Inflammatory macrophage treated with lipopolysaccharide for 4 hours (primary cell): Measurements from ENCODE around the gene KLK12.
"Not testable (repeated sequence)": the region's sequence is repeated elsewhere in the genome, so short reads cannot be mapped to it uniquely, and the experiment has no call there.

ENCODE experiments used
- DNase-seq: peaks from one replicate; pipeline ENCODE4 v3.0.0-alpha.2; 2020

KLK12 gene

DNA sequence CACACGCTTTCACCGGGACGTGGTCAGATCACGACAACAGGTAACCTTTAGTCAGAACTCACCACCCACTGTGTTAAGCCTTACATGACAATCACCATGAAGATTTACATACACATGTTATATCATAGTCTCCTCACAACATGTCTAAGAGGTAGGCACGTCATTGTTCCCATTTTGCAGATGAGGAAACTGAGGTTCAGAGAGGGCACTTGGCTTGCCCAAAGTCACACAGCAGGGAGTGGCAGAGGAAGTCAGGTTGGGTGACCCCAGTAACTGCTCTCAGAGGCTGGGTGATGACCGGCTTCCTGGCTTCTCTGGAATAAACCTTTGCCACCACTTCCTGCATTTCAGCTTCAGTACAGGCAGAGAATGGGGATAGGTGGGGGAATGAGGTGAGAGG, 20.6 kb downstream of the KLK12 start:
- DNase-seq = no peak

DNA sequence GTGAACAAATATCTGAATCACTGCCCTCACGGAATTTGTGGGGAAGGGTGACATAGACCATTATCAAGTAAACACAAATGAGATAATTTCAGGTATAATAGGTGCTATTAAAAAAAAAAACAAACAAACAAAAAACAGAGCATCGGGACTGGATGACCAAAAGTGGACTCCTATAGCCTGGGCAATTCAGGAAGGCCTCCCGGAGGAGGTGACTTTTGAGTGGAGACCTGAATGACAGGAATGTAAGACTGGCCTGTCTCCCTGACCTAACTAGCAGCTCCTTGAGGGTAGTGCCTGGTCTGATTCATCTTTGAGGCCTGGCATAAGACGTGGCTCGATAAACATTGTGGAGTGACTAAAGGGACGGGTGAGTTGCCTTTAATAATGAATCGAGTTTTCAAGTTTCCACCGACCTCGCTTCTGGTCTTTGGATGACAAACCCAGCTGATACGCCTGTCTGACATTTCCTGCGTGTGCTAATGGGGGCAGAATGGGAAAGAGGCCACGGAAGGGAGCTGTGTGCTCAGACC, 22.1 kb downstream of the KLK12 start:
- DNase-seq = no peak

DNA sequence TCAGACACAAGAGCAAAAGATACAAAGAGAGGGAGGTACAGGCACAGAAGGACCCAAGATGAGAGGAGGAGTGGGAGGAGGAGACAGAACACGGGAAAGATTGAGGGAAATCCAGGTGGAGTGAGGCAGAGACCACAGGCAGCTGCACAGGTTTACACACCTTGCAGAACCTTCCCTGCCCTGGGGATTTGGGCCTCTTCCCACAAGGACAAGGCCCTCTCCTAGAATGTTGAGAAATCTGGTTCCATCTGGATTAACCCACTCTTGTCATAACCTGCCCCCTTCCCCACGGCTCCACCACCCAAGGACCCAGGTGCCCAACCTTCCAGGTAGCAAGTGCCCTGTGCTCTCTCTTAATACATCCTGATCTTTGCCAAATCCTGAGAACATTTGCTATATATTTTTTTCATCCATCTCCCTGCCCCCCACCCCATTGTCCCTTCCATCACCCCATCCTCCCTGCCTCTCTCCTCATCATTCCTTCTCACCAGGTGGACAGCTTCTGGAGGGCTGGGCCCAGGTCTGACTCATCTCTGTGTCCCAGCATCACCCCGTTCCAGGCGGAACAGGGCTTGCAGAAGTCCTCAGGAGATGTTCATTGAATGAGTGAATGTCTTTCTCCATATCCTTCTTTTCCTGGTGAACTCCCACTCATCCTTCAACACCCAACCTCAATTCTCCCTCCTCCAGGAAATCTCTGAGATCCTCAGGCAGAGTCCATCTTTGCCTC, 24.6 kb downstream of the KLK12 start:
- DNase-seq = no peak

DNA sequence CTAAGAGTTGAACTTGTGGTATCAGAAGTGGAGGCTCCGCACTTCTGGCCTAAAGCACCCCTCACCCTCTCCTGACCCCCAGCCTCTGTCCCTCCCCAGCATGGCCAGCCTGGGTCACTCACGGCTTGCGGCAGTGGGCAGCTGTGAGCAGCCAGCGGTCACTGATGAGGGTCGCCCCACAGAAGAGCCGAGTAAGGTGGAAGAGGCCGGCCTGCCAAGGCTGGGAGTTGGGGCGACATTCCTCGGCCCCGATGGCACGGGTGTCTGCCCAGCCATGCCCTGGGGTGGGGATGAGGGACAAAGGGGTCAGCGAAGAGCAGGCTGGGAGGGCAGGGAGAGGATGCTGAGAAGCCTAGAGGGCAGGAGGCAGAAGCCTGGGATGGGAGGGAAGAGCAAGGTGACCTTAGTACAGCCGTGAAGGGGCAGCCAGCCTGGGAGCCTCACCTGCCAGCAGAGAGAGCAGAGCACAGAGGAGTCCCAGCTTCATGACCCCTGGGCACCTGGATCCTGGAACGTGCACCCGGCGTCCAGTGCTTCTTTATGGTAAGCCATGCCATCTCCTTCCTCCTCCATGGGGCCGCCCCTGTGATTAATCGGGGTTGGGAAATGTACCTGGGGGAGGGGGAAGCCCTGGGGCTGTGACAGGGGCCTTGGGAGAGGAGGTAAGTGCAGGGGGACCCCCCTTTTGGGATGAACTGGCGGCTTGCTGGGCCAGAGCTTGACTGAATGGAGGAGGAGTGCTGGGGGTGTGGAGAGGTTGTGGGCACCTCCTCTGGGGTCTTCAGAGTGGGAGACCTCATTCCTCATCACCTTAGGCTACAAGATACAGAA, 25.5 kb downstream of the KLK12 start:
- no peak for DNase-seq

DNA sequence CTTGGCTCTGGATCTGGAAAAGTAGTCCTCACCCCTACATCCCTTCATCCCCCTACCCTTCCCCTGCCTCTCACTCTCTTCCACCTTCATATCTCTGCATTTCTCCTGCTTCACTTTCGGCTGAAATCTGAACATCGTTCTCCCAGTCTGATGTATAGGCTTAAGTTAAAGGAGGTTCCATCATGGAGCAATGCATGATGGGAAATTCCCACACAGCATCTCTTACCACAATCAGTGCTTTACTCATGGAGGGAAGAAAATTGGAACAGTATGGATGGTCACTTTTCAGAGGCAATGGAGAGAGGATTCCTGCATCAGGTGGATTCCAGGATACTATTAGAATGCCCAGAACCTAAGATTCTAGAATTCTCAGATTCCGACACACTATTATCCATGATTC, 27.3 kb downstream of the KLK12 start:
- DNase-seq = no peak

DNA sequence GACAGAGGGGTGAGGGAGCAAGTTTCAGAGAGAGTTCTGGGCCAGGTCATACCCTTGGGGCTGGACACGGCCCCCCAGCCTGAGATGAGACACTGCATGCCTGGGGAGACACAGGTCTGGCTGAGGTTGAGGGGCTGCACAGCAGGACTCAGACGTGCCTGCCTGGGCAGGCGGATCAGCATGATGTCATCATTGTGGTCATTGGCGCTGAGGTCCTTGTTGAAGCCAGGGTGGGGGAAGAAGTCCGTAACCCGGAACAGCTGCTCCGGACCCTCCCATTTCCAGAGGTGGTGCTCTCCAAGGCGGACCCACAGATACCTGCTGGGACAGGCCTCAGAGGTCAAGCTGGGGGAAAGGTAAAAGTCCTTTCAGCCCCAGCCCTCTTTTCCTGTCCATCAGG, 28.4 kb downstream of the KLK12 start:
- DNase-seq = no peak

DNA sequence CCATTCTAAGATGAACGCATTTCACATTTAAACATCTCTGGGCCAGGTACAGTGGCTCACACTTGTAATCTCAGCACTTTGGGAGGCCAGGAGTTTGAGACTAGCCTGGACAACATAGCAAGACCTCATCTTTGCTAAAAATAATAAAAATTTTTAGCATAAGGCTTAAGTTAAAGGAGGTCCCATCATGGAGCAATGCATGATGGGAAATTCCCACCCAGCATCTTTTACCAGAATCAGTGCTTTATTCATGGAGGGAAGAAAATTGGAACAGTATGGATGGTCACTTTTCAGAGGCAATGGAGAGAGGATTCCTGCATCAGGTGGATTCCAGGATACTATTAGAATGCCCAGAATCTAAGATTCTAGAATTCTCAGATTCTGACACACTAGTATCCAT, 29.6 kb downstream of the KLK12 start:
- no peak for DNase-seq

DNA sequence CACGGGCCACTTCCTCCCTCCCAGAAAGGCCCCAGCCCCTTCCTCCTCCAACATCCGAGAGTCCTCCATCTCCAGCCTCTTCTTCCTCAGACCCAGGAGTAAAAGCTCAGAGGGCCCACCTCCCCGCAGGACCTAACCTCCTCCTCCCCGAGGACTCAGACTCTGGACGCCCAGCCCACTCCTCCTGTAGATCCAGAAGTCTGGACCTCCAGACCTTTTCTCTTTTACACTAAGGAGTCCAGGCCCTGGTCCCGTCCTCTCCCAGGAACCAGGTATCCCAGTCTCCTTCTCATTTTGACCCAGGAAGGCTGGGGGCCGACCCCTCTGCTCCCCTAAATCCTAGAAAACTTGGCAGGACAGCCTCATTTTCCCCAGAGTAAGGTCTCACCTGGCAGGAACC, 31.5 kb downstream of the KLK12 start:
- no peak for DNase-seq

DNA sequence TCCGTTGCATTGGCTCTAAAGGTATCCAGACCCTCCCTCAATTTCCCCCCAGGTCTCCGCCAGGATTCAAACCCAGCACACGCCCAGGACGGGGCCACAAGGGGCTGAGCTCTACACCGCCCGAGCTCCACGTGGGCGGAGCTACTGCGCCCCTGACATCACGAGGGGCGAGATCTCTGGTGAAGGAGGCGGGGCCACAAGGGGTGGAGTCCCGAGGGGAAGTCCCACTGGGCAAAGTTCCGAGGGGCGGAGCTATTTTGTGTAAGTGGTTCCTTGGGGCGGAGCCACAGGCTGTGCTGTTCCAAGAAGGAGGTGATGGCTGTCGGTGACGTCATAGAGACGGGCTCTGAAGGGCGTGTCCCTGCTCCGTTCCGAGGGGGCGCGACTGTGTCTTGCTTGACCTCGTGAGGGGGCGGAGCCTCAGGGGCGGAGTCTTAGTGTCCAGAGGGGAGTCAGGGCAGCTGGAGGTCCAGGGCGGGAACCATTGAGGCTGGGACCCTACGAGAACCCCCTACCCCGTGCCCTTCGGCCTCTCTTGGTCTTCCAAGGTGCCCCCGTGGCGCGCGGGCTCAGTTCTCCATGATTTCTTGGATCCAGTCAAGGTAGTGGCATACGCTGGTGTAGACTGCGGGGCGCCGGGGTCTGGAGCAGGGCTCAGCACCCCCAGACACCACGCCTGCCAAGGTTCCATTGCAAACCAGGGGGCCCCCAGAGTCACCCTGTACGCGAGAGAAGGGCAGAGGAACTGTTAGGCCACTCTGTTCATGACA, 32.1 kb downstream of the KLK12 start:
- peak; percentile 40 for DNase-seq

DNA sequence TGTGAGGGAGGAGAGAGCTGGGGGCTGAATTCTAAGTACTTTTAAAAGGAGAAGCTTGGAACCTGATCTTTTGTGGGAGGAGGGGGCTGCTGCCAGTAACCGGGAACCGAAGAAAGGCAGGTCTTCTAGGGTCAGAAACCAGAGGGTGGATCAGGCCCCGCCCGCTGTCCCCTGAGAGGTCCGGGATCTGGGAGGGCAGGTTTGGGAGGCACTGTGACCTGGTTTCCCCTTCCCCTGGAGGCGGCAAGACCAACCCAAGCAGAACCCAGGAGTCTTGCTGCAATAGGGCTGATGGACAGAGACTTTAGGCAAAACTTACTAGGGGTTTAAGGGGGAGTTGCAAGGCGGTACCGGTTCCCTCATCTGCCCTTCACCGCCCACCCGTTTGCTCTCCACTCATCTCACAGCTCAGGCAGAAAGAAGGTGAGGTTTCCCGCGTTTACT, 32.7 kb downstream of the KLK12 start:
- DNase-seq = no peak

DNA sequence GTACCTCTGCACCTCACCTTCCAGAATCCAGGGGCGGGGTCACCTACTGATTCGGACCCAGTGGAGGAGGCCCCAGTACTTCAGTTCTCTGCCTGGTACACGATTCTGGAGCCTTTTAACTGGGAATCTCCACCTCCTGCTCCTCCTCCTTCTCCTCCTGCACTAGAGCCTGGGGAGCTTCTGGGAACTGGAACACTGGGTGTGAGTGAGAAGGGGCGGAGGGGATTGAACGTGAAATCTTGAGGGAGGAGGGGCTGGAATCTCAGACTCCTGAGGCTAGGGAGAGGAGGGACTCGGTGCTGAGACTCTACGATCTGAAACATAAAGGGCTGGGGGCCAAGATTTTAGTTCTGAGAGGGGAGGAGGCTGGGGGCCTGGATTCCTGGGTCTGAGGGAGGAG, 33.3 kb downstream of the KLK12 start, which contains the start of gene KLK8:
TSS of gene KLK8 (minus strand) at position 90 of the 400 bp plus-strand sequence. CDS start 437 bp downstream, outside the sequence.
- DNase-seq = no peak

DNA sequence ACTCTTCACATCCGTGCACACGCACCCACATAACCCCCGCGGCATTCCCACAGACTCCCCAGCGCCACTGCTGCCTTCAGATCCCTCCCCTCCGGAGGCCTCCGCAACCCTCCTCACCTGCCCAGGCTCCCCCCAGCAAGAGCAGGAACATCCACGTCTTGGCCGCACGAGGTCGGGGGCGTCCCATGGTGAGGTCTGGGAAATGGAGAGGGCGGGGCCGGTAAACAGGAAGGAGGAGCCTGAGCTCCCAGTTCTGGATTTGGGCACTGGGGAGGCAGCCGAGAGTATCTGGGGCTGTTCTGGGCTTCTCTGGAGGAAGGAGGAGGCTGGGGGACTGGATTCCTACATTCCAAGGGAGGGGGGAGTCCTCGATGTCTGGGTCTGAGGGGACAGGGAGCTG, 33.8 kb downstream of the KLK12 start:
- DNase-seq = no peak

DNA sequence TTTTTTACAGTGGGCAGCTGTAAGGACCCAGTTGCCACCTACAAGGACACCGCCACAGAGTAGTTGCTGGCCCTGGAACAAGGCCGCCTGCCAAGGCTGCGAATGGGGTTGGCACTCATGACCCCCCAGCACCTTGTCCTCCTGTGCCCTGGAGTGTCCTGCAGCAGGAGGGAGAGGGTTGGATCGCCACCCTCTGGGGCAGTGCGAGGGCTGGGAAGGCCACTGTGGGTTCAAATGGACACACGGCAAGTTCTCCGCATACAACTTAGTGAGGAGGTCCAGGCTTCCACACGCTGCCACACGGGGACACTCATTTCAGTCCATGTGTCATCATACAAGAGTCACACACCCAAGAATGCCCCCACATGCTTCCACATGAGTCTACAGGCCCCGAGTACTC, 34.4 kb downstream of the KLK12 start:
- DNase-seq = no peak

DNA sequence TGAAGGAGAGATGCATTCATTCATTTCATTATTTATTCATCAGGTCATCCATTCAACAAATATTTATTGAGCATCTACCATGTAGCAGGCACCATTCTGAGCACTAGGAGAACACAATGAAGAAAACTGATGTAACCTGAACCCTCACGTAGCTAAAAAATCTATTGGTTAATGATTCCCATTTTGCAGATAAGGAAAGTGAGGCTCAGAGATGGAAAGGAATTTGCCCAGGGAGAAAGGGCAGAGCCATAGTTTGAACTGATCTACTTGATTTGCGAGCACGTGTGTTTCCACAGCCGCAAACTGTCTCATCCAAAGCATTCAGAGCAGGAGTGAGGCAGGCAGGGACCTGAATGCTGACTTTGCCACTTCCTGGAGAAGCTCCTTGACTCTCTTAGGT, 36.1 kb downstream of the KLK12 start:
- DNase-seq = no peak

DNA sequence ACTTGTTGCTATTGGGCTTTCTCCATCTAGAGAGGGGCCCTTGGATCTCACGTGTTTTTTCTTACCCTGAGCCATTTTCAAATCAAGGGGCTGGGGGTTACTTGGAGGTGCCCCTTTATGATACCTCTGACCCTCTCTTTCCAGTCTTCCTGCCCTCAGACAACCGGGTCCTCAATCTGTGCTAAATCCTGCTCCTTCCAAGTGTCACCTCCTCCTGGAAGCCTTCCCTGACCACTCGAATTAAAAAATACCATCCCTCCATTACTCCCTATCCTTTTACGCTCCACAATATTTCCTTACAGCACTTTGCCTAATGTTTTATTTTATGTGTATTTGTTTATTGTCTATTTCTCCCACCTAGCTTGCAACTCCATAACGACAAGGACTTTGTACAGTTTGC, 36.7 kb downstream of the KLK12 start:
- no peak for DNase-seq

DNA sequence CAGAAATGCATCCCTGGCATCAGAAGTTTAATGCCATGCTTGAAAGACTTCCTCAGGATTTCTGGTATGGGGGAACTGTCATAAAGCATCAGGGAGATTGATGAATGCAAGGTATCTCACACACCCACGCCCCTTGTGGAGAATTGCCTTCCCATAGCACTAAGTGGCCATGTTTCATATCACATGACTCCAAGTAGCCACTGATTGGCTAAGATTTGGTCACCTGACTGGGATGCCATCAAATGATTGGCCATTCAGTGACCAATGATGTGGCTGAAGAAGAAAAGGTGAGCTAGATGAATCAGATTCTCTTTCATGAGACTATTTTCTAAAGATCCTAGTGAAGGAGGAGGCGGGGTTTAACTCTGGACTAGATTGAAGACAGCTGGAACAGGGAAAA, 40.7 kb downstream of the KLK12 start:
- no peak for DNase-seq

DNA sequence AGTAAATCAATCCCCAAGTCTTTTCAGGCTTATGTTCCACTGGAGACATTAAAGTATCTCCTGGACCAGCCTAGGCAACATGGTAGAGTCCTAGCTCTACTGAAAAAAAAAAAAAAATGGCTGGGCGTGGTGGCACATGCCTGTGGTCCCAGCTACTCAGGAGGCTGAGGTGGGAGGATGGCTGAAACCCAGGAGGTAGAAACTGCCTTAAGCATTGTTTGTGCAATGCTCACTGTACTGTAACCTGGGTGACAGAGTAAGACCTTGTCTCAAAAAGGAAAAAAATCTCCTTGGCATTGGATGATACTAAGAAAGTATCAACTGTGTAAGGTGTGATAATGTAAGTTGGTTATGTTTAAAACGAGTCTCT, 42.2 kb downstream of the KLK12 start:
- DNase-seq = no peak

DNA sequence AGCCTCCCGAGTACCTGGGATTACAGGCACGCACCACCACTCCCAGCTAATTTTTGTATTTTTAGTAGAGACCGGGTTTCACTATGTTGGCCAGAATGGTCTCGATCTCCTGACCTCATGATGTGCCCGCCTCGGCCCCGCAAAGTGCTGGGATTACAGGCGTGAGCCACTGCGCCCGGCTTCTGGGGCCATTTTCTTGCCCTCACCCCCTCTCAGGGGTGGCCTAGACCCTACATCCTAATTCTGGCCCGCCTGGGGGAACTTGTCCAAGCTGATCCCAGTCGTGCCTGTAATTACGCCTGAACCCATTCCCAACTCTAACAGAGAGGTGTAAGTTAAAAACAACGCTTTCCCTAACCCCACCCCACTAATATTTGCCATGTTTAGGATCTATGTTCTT, 50.4 kb downstream of the KLK12 start:
- DNase-seq = not testable (repeated sequence)

DNA sequence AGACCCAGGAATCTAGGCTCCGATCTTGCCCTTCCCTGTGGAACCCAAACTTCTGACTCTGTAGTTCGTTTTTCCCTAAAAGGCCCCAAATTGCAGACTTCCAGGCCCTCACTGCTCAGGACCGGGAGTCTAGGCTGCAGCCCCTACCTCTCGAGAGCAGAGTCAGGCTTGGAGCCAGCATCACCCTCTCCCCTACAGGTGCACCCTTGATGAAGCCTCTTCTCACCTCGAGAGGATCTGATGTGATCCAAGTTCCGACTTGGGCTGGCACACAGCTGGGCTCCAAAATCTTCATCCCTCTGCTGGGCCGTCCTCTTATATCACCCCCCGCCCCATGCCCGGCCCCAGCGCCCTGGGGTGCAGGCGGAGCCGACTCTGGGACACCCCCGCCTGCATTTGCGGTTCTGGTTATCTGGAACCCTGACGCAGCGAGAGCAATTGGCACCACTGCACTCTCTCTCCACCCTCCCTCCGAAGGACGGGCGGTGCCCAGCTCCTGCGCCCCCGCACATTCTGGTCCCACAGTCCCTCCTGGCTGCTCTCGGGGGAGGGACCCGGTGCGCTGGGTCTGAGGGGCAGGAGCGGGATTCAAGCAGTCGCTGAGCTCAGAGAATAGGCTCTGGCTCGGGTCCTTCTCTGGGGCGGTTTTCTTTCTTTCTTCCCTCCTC, 51.0 kb downstream of the KLK12 start, which contains the start of gene KLK7:
TSS of gene KLK7 (minus strand) at position 293 of the 668 bp plus-strand sequence. CDS start 1,518 bp downstream, outside the sequence.
- no peak for DNase-seq

DNA sequence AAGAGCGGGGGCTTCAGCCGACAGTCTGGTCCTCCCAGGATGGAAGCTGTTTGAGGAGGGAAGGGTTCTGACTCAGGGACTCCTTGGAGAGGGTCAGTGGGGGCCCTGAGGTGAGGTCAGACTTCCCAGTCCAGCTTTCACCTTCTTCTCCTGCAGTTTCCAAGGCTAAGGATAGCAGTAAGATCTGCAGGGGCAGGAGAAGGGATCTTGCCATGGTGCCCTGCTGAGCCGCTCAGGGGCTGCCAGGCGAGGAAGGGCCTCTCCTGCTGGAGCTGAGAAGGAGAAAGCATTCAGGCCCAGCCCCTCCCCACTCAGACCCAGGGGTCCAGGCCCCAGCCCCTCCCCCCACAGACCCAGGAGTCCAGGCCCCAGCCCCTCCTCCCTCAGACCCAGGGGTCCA, 52.6 kb downstream of the KLK12 start:
- DNase-seq = no peak

DNA sequence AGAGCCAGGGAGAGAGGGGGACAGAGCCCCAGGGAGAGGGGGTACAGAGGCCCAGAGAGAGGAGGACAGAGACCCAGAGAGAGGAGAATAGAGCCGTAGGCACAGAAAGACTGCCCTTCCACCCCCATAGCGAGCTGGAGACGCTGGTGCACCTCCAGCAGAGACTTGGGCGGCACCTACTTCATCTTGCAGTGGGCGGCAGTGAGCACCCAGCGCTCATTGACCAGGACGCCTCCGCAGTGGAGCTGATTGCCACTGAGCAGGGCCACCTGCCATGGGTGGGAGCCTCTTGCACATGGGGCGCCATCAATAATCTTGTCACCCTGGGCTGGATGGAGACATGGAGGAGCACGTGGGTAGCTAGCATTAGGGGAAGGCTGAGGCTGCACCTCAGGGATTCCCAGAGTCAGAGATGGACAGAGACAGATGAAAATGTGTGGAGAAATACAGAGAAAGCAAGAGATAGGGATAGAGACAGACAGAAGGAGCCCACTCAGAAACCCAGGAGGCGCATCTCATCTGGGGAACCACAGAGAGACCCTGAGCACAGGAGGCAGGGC, 53.1 kb downstream of the KLK12 start:
- no peak for DNase-seq

DNA sequence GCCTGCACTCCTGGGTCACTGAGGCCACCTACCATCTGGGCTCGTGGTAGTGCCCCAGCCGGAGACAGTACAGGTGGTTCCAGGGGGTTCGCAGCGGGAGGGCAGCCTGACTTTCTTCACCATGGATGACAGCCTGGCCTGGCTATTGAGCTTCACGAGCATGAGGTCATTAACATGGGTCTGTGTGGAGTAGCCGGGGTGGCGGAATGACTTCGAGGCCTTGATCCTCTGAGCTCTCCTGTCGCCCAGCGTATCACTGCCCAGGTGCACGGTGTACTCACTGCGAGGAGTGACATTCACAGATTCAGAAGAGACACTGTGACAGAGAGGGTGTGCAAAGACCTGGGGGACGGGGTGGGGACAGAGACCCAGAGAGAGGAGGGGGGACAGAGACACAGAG, 54.6 kb downstream of the KLK12 start:
- no peak for DNase-seq
